Bronchial epithelial cell (primary cell): Measurements from ENCODE around the gene WFDC10B. TPM values are rescaled to one million over a fixed set of nuclear protein-coding genes. Genes with fewer than 3 reads are reported as not detected.
"Not testable (repeated sequence)": the region's sequence is repeated elsewhere in the genome, so short reads cannot be mapped to it uniquely, and the experiment has no call there.

Experiments used
- DNase-seq: peaks from one replicate; pipeline ENCODE4 v3.0.0-alpha.2; 2010; ENCODE audit warnings: low read depth
- FAIRE-seq: peaks from 2 replicates; lab custom pipeline; 2011; peaks lifted over from hg19 to GRCh38; lab: Jason Lieb, UNC
- H3K27me3 ChIP-seq: 2 replicates; pipeline ENCODE4 v1.5.1; 2011; ENCODE audit warnings: low read length; ENCODE audit not compliant: control insufficient read depth, insufficient read depth
- H3K36me3 ChIP-seq: 2 replicates; pipeline ENCODE4 v1.5.1; 2011; ENCODE audit warnings: low read length; ENCODE audit not compliant: control insufficient read depth, insufficient read depth
- H3K4me3 ChIP-seq: 2 replicates; pipeline ENCODE4 v1.5.1; 2011; ENCODE audit warnings: mild to moderate bottlenecking, low read depth, low read length, control low read depth
- CTCF ChIP-seq: IDR thresholded peaks from 2 replicates; pipeline ENCODE4 v1.5.1; 2011; ENCODE audit warnings: mild to moderate bottlenecking, moderate library complexity, low read length, control low read depth, inconsistent platforms; ENCODE audit not compliant: insufficient read depth, severe bottlenecking
- total RNA-seq: library from RNA; depleted of rRNA; stranded (reverse); fragments of >200 nt; gene quantifications from 2 replicates; pipeline ENCODE4 v1.2.1, GENCODE V29; 2014

WFDC10B gene
- total RNA-seq, 1 donor from 2014 or later: not detected

GRCh38 chr20:45735552-45735951, 30.7 kb upstream of the WFDC10B start:
- FAIRE-seq (no peak), DNase-seq (no peak)
- no peaks in the 10 kb centered on the region for H3K27me3 ChIP-seq
- no peak for TF ChIP-seq CTCF
- H3K4me3 ChIP-seq: no peak overlapping the region
- no peaks in the 10 kb centered on the region for H3K36me3 ChIP-seq

- TF ChIP-seq CTCF: no peak
- H3K4me3 ChIP-seq: no peak overlapping the region
- no peak for FAIRE-seq
- DNase-seq: no peak
- H3K36me3 ChIP-seq: no peaks in the 10 kb centered on the region
- H3K27me3 ChIP-seq: no peaks in the 10 kb centered on the region
Observed at GRCh38 chr20:45732199-45732598, 27.4 kb upstream of the WFDC10B start.

- DNase-seq (no peak), FAIRE-seq (no peak)
- no peak for TF ChIP-seq CTCF
- Histone ChIP-seq H3K27me3 (no peaks in the 10 kb centered on the region), H3K4me3 (no peak overlapping the region), H3K36me3 (no peaks in the 10 kb centered on the region)
Observed at GRCh38 chr20:45727044-45727443, 22.2 kb upstream of the WFDC10B start.

GRCh38 chr20:45725134-45725533, 20.3 kb upstream of the WFDC10B start:
- DNase-seq (no peak), FAIRE-seq (no peak)
- Histone ChIP-seq H3K4me3 (no peak overlapping the region), H3K27me3 (no peaks in the 10 kb centered on the region), H3K36me3 (no peaks in the 10 kb centered on the region)
- no peak for TF ChIP-seq CTCF

- TF ChIP-seq CTCF: no peak
- Histone ChIP-seq H3K27me3 (no peaks in the 10 kb centered on the region), H3K4me3 (no peak within 1 kb of the TSS), H3K36me3 (no peaks in the 10 kb centered on the region)
- FAIRE-seq (no peak), DNase-seq (no peak)
Observed at GRCh38 chr20:45722047-45722446, 17.2 kb upstream of the WFDC10B start, which contains the start of gene SPINT4. Gene SPINT4 (plus strand): TSS chr20:45722347. CDS start chr20:45722368, 21 bp downstream.

- H3K4me3 ChIP-seq, H3K36me3 ChIP-seq, FAIRE-seq, DNase-seq, H3K27me3 ChIP-seq: not testable (repeated sequence)
Observed at GRCh38 chr20:45716141-45716688, 11.4 kb upstream of the WFDC10B start.
